Measurements from ENCODE around the gene DNAJB5.

The DNAJB5 gene

DNA sequence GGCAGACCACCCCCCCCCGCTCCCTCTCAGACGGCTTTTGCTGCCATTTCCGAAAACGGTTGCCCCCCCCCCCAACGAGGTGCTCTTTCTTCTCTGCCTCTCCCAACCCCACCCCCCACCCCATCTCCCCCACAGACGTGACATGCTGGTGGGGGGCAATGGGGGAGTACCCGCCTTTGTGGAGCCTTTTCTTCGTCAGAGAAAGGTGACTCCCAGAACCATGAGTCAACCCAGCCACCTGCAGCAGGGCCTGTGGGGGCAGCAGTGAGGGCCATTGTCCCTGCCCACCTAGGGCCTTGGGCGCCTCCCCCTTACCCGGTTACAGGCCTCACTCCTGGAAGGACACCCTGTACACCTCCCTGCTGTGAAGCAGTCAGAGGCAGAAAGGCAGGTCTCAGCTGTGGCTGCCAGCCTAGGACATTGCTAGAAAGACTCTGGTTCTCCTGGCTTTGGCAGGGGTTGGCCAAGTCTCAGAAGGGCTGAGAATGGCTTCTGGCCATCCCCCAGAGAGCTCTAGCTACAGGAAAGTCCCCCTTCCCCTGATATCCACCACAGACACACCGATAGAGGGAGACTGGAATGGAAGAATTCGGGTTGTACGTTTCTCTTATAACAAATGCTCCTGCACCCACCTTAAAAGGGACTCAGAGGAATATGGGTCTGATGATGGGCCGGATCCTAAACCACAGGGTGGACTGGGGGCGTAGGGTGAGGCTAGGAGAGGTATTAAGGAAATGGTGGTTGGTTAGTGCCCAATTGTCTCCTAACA is 2.2 kb downstream of the DNAJB5 start:
- Histone ChIP-seq H3K36me3 (ENCODE audit: insufficient read depth, insufficient read length, low read length) (peaks cover 54% of the 10 kb centered on the region), H3K27me3 (ENCODE audit: insufficient read depth, insufficient read length) (no peaks in the 10 kb centered on the region), H3K9me3 (ENCODE audit: insufficient read depth, low read length) (no peaks in the 10 kb centered on the region), H3K9ac (ENCODE audit: insufficient read length, low read depth) (peak overlapping the region; percentile 37), H3K4me1 (ENCODE audit: insufficient read depth, insufficient read length) (peaks cover 34% of the 10 kb centered on the region), H3K4me3 (ENCODE audit: insufficient read length, low read depth) (no peak overlapping the region)
- DNase-seq (ENCODE audit: low read depth, low spot score): no peak
- TF ChIP-seq YY1 (IDR thresholded peaks at IDR 0.05; ENCODE audit: insufficient read depth, insufficient read length): no peak
- TF ChIP-seq SUZ12 (IDR thresholded peaks at IDR 0.05; ENCODE audit: extremely low read depth, insufficient read depth, insufficient read length): no peak
- no peak for TF ChIP-seq ZNF274 (IDR thresholded peaks at IDR 0.05; ENCODE audit: low read depth, low read length)

DNA sequence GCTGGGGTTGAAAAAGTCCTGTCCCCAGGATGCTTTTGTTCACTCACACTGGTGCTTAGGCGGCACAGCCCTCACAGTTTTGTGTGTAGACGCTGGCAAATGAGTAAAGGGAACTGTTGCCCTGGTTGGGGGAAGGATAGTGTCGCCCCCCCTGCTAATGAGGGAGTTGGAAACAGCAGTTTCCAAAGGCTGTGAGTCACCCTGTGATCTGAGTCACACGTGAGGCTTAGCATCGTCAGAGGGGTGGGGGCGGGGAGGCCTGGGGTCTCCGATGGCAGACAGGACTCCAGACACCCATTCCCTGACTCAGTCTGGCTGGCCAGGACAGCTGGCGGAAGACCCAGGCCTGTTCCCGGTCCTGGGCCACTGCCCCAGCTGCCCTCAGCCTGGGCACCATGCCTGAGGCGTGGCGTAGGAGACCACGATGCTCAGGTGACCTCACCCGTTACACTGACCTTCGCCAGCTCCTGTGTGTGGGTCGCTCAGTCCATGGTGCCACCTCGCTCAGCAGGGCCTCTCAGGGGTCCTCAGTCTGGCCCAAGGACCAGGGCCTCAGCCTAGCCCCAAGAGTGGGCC is 2.9 kb downstream of the DNAJB5 start:
- DNase-seq (ENCODE audit: low read depth, low spot score): no peak
- H3K36me3 ChIP-seq (ENCODE audit: insufficient read depth, insufficient read length, low read length): peaks cover 61% of the 10 kb centered on the region
- no peaks in the 10 kb centered on the region for H3K9me3 ChIP-seq (ENCODE audit: insufficient read depth, low read length)
- H3K9ac ChIP-seq (ENCODE audit: insufficient read length, low read depth): peak overlapping the region; percentile 46
- no peak overlapping the region for H3K4me3 ChIP-seq (ENCODE audit: insufficient read length, low read depth)
- no peak for TF ChIP-seq SUZ12 (IDR thresholded peaks at IDR 0.05; ENCODE audit: extremely low read depth, insufficient read depth, insufficient read length)
- no peak for TF ChIP-seq ZNF274 (IDR thresholded peaks at IDR 0.05; ENCODE audit: low read depth, low read length)
- no peak for TF ChIP-seq YY1 (IDR thresholded peaks at IDR 0.05; ENCODE audit: insufficient read depth, insufficient read length)
- no peaks in the 10 kb centered on the region for H3K27me3 ChIP-seq (ENCODE audit: insufficient read depth, insufficient read length)
- peaks cover 35% of the 10 kb centered on the region for H3K4me1 ChIP-seq (ENCODE audit: insufficient read depth, insufficient read length)

DNA sequence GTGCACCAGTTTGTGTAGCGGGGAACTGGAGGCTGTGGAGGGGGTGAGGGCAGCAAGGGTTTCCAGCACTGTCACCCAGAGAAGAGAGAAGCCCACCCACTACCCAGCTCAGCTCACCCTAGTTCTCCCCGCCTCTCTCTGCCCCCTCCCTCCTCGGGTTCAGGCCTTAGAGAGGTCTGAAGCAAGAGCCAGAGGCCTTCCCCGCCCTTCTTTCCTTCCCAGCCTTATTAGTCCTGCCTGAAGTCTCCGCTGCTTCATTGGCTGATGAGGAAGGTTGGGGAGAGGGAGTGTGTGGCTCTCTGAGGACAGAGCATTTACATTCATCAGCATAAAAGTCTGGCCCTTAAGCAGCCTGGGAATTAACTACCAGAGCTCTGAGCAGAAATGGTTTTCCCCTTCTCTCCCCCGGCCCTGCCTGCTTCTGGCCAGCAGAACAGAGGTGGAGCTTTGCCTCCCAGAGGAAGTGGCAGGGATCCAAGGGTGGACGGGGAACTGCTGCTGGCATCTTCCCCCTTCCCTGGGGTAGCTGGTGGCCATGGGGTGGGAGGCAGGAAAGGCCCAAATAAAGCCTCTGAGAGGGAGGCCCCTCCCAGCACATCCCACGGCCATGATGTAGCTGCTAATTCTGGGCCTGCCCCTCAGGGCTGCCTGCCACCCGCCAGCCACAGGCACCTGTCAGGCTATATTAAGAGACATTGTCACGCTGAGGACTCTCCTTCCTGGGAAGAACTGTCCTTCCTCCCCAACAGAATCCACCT is 4.1 kb downstream of the DNAJB5 start:
- H3K4me3 ChIP-seq (ENCODE audit: insufficient read length, low read depth): no peak overlapping the region
- no peaks in the 10 kb centered on the region for H3K9me3 ChIP-seq (ENCODE audit: insufficient read depth, low read length)
- no peak for TF ChIP-seq YY1 (IDR thresholded peaks at IDR 0.05; ENCODE audit: insufficient read depth, insufficient read length)
- TF ChIP-seq SUZ12 (IDR thresholded peaks at IDR 0.05; ENCODE audit: extremely low read depth, insufficient read depth, insufficient read length): no peak
- no peak for TF ChIP-seq ZNF274 (IDR thresholded peaks at IDR 0.05; ENCODE audit: low read depth, low read length)
- H3K9ac ChIP-seq (ENCODE audit: insufficient read length, low read depth): peak overlapping the region; percentile 34
- H3K4me1 ChIP-seq (ENCODE audit: insufficient read depth, insufficient read length): peaks cover 35% of the 10 kb centered on the region
- no peaks in the 10 kb centered on the region for H3K27me3 ChIP-seq (ENCODE audit: insufficient read depth, insufficient read length)
- H3K36me3 ChIP-seq (ENCODE audit: insufficient read depth, insufficient read length, low read length): peaks cover 72% of the 10 kb centered on the region
- peak; percentile 89 for DNase-seq (ENCODE audit: low read depth, low spot score)

DNA sequence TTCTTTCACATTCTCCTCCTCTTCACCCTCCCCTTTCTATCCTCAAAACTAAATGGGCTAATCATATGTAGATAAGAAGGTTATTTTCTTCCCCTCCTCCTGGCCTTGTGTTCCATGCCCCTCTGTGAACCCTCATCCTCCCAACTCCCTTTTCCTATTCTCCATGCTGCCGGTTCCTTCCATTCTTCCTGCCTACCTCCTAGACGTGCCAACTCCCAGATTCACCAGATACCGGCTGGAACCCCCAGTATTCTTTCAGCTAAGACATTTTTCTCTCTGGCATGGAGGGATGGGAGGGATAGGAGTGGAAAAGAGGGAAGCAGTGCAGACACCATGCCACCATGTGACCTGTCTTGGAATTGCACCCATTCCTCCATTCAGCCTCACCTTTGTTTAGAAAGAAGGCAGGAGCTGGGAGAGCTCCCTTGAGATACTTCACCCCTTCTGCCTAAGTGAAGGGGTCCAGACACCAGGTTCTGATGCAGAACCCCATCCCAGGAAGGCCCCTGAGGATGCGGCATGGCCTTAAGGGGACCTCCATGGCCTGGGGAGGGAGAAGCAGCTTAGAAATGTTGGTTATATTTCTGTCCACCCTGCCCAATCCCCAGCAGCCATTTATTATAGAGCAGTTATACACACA is 4.8 kb downstream of the DNAJB5 start:
- H3K4me3 ChIP-seq (ENCODE audit: insufficient read length, low read depth): no peak overlapping the region
- peaks cover 72% of the 10 kb centered on the region for H3K36me3 ChIP-seq (ENCODE audit: insufficient read depth, insufficient read length, low read length)
- DNase-seq (ENCODE audit: low read depth, low spot score): peak; percentile 52
- H3K4me1 ChIP-seq (ENCODE audit: insufficient read depth, insufficient read length): peaks cover 35% of the 10 kb centered on the region
- no peaks in the 10 kb centered on the region for H3K9me3 ChIP-seq (ENCODE audit: insufficient read depth, low read length)
- H3K9ac ChIP-seq (ENCODE audit: insufficient read length, low read depth): peak overlapping the region; percentile 29
- no peaks in the 10 kb centered on the region for H3K27me3 ChIP-seq (ENCODE audit: insufficient read depth, insufficient read length)
- TF ChIP-seq ZNF274 (IDR thresholded peaks at IDR 0.05; ENCODE audit: low read depth, low read length): no peak

DNA sequence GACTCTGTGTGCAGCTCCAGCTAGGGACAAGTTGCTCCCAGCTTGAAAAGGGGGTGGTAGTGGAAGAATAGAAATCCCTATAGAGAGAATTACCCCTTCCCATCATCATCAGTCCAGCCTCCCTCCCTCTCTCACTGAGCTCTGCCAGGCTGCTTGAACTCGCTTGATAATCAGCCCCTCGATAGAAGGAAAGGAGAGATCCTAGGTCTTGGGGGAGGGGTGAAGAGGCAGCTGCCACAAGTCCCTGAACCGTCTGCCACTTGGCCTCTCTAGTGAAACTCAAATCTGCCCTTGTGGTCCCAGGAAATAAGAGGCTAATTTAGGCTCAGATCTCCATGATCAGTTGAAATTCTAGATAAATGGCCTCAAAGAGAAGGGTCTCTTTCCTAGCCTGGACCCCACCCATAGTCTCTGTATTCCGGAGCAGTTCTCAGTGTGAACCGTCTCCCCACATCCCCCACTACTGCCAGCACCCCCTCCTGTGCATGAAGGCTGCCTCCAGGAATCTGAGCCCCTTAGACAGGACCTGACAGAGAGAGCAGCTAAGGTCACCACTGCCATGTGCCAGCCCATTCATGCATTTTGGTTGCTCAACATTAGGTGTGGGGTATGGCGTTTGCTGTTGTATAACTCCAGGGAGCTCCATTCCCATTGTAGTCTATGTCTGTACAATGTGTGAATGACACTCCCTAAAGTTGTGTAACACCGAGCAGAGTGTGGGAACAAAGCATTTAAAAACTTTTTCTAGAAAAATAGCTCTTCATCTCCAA is 5.5 kb downstream of the DNAJB5 start:
- peak overlapping the region; percentile 12 for H3K9ac ChIP-seq (ENCODE audit: insufficient read length, low read depth)
- H3K36me3 ChIP-seq (ENCODE audit: insufficient read depth, insufficient read length, low read length): peaks cover 75% of the 10 kb centered on the region
- no peak for TF ChIP-seq SUZ12 (IDR thresholded peaks at IDR 0.05; ENCODE audit: extremely low read depth, insufficient read depth, insufficient read length)
- TF ChIP-seq ZNF274 (IDR thresholded peaks at IDR 0.05; ENCODE audit: low read depth, low read length): no peak
- TF ChIP-seq YY1 (IDR thresholded peaks at IDR 0.05; ENCODE audit: insufficient read depth, insufficient read length): no peak
- H3K4me3 ChIP-seq (ENCODE audit: insufficient read length, low read depth): no peak overlapping the region
- peaks cover 35% of the 10 kb centered on the region for H3K4me1 ChIP-seq (ENCODE audit: insufficient read depth, insufficient read length)
- H3K9me3 ChIP-seq (ENCODE audit: insufficient read depth, low read length): no peaks in the 10 kb centered on the region
- no peak for DNase-seq (ENCODE audit: low read depth, low spot score)
- no peaks in the 10 kb centered on the region for H3K27me3 ChIP-seq (ENCODE audit: insufficient read depth, insufficient read length)

DNA sequence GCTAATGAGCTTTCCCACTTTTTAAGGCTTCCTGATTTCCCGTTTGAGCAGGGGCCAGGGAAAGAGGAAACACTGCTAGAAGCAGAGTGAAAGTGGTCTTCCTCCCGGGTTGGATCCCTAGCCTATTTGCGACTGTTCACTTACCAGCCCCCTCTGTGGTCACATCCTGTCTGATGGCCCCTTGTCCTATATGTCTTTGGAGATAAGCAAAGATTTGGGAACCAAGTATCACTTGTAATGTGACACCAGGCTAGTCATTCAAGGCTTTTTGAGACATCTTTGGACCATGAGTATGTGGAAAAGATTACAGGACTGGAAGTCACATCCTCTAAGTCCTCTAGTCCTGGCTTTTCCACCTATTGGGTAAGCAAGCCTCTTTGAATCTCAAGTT is 6.1 kb downstream of the DNAJB5 start:
- H3K36me3 ChIP-seq (ENCODE audit: insufficient read depth, insufficient read length, low read length): peaks cover 70% of the 10 kb centered on the region
- no peaks in the 10 kb centered on the region for H3K9me3 ChIP-seq (ENCODE audit: insufficient read depth, low read length)
- H3K4me3 ChIP-seq (ENCODE audit: insufficient read length, low read depth): no peak overlapping the region
- H3K27me3 ChIP-seq (ENCODE audit: insufficient read depth, insufficient read length): no peaks in the 10 kb centered on the region
- no peak for TF ChIP-seq SUZ12 (IDR thresholded peaks at IDR 0.05; ENCODE audit: extremely low read depth, insufficient read depth, insufficient read length)
- TF ChIP-seq ZNF274 (IDR thresholded peaks at IDR 0.05; ENCODE audit: low read depth, low read length): no peak
- TF ChIP-seq YY1 (IDR thresholded peaks at IDR 0.05; ENCODE audit: insufficient read depth, insufficient read length): no peak
- no peak for DNase-seq (ENCODE audit: low read depth, low spot score)
- peaks cover 34% of the 10 kb centered on the region for H3K4me1 ChIP-seq (ENCODE audit: insufficient read depth, insufficient read length)
- no peak overlapping the region for H3K9ac ChIP-seq (ENCODE audit: insufficient read length, low read depth)
